ENCODE measurements around the gene COL23A1. TPM values are rescaled to one million over a fixed set of nuclear protein-coding genes. Genes with fewer than 3 reads are reported as not detected.

Gene COL23A1
- under 1 TPM; 0.59 to 0.75 TPM for polyA plus RNA-seq

DNA sequence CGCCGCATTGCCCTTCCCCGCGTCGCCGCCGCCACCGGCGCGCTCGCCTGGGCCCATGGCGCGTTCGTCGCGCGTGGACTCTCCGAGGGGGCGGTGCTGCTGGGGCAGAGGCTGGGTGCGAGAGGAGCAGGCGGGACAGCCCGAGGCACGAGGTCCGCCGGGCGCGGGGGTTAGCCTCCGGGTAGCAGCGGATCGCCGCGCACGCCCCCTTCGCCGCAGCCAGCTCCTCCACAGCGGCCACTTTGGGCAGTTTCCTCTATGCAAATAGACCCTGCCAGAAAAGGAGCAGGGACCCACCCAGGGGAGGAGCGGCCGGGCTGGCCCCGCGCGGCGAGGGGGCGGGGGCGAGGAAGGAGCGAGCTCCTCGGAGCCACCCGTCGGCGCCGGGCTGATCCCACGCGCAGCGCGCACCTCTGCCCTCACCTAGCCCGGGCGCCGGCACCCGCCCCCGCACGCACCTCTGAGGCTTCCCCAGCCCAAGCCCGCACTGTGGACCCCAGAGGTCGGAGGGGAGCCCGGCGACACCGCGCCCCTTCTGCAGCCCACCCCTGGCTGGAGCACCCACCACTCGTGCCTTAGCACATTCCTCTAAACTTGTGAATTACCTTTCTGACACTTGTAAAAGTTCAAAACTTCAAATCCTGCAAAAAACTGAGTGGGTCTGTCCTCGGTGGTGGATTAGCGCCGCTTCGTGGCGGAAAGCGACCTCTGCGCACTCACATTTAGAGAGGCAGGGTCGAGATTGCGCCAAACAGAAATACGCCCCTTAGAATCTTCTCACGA lies at the start of gene COL23A1:
Gene COL23A1, minus strand, starts transcription at position 253 of the 783 bp plus-strand sequence.
- Histone ChIP-seq H3K27ac (ENCODE audit: low read depth in 2 of 2, low read length in 1 of 2) (no peak within 1 kb of the TSS), H3K4me1 (ENCODE audit: control insufficient read depth in 2 of 2, insufficient read depth in 2 of 2, low read length in 1 of 2) (peaks cover 4 to 10% of the 10 kb centered on the region in 2 donors), H3K9me3 (ENCODE audit: control insufficient read depth in 2 of 2, insufficient read depth in 1 of 2, low read depth in 1 of 2, low read length in 1 of 2) (peaks cover 3% of the 10 kb centered on the region in 2 donors), H3K4me3 (ENCODE audit: low read depth in 1 of 2, low read length in 2 of 2) (peak within 1 kb of the TSS; percentile 34 to 44), H3K27me3 (ENCODE audit: control insufficient read depth in 1 of 2, insufficient read depth in 2 of 2, low read length in 2 of 2) (peaks cover 0 to 8% of the 10 kb centered on the region in 2 donors), H3K36me3 (ENCODE audit: control insufficient read depth in 2 of 2, insufficient read depth in 2 of 2, low read length in 1 of 2) (no peaks in the 10 kb centered on the region)
- 1 to 2% methylated on average over 59 to 78 of the region's 78 CpGs for WGBS, 2 donors

- Histone ChIP-seq H3K9me3 (ENCODE audit: control insufficient read depth in 2 of 2, insufficient read depth in 1 of 2, low read depth in 1 of 2, low read length in 1 of 2) (no peaks in the 10 kb centered on the region), H3K27me3 (ENCODE audit: control insufficient read depth in 1 of 2, insufficient read depth in 2 of 2, low read length in 2 of 2) (no peaks in the 10 kb centered on the region), H3K27ac (ENCODE audit: low read depth in 2 of 2, low read length in 1 of 2) (no peak overlapping the region), H3K4me1 (ENCODE audit: control insufficient read depth in 2 of 2, insufficient read depth in 2 of 2, low read length in 1 of 2) (peaks cover 0 to 2% of the 10 kb centered on the region in 2 donors), H3K4me3 (ENCODE audit: low read depth in 1 of 2, low read length in 2 of 2) (no peak overlapping the region), H3K36me3 (ENCODE audit: control insufficient read depth in 2 of 2, insufficient read depth in 2 of 2, low read length in 1 of 2) (no peaks in the 10 kb centered on the region)
- WGBS, 2 donors = 69 to 73% methylated on average over 9 of the region's 9 CpGs
Observed at GRCh38 chr5:178637356-178638074, 47.3 kb upstream of the COL23A1 start.

- Histone ChIP-seq H3K27ac (ENCODE audit: low read depth in 2 of 2, low read length in 1 of 2) (no peak overlapping the region), H3K4me1 (ENCODE audit: control insufficient read depth in 2 of 2, insufficient read depth in 2 of 2, low read length in 1 of 2) (peaks cover 0 to 3% of the 10 kb centered on the region in 2 donors), H3K4me3 (ENCODE audit: low read depth in 1 of 2, low read length in 2 of 2) (no peak overlapping the region), H3K36me3 (ENCODE audit: control insufficient read depth in 2 of 2, insufficient read depth in 2 of 2, low read length in 1 of 2) (no peaks in the 10 kb centered on the region), H3K27me3 (ENCODE audit: control insufficient read depth in 1 of 2, insufficient read depth in 2 of 2, low read length in 2 of 2) (no peaks in the 10 kb centered on the region), H3K9me3 (ENCODE audit: control insufficient read depth in 2 of 2, insufficient read depth in 1 of 2, low read depth in 1 of 2, low read length in 1 of 2) (no peaks in the 10 kb centered on the region)
- 37 to 42% methylated on average over 4 of the region's 4 CpGs for WGBS, 2 donors
Observed at GRCh38 chr5:178632285-178632684, 42.1 kb upstream of the COL23A1 start.

GRCh38 chr5:178630951-178631350 lies 40.8 kb upstream of the COL23A1 start:
- Histone ChIP-seq H3K4me3 (ENCODE audit: low read depth in 1 of 2, low read length in 2 of 2) (no peak overlapping the region), H3K36me3 (ENCODE audit: control insufficient read depth in 2 of 2, insufficient read depth in 2 of 2, low read length in 1 of 2) (no peaks in the 10 kb centered on the region), H3K4me1 (ENCODE audit: control insufficient read depth in 2 of 2, insufficient read depth in 2 of 2, low read length in 1 of 2) (peaks cover 0 to 3% of the 10 kb centered on the region in 2 donors), H3K27me3 (ENCODE audit: control insufficient read depth in 1 of 2, insufficient read depth in 2 of 2, low read length in 2 of 2) (no peaks in the 10 kb centered on the region), H3K27ac (ENCODE audit: low read depth in 2 of 2, low read length in 1 of 2) (no peak overlapping the region), H3K9me3 (ENCODE audit: control insufficient read depth in 2 of 2, insufficient read depth in 1 of 2, low read depth in 1 of 2, low read length in 1 of 2) (no peaks in the 10 kb centered on the region)
- WGBS, 2 donors = 40 to 52% methylated on average over 2 of the region's 2 CpGs

DNA sequence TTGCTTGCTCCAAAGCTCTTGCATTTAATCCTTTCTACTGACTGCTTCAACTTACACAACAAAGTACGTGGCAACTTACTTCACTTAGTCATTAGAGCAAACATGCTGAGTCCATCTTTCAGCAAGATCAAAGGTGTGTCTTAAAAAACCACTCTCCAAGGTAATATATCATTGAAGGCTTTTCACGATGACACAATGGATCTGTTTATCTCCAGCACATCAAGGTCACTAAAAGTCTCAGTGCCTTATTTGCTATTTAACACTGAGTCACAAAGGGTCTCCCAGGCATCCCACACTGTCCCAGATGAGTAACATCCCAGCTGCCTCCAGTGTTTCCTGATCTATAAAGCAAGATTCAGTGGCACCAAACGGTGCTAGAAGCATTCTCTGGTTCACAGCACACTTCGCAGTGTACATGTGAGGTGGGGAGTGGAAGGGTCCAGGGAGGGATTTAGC lies 40.3 kb upstream of the COL23A1 start:
- 28 to 30% methylated on average over 4 of the region's 4 CpGs for WGBS, 2 donors
- Histone ChIP-seq H3K27ac (ENCODE audit: low read depth in 2 of 2, low read length in 1 of 2) (no peak overlapping the region), H3K27me3 (ENCODE audit: control insufficient read depth in 1 of 2, insufficient read depth in 2 of 2, low read length in 2 of 2) (no peaks in the 10 kb centered on the region), H3K9me3 (ENCODE audit: control insufficient read depth in 2 of 2, insufficient read depth in 1 of 2, low read depth in 1 of 2, low read length in 1 of 2) (no peaks in the 10 kb centered on the region), H3K4me3 (ENCODE audit: low read depth in 1 of 2, low read length in 2 of 2) (no peak overlapping the region), H3K36me3 (ENCODE audit: control insufficient read depth in 2 of 2, insufficient read depth in 2 of 2, low read length in 1 of 2) (no peaks in the 10 kb centered on the region), H3K4me1 (ENCODE audit: control insufficient read depth in 2 of 2, insufficient read depth in 2 of 2, low read length in 1 of 2) (peaks cover 0 to 3% of the 10 kb centered on the region in 2 donors)

DNA sequence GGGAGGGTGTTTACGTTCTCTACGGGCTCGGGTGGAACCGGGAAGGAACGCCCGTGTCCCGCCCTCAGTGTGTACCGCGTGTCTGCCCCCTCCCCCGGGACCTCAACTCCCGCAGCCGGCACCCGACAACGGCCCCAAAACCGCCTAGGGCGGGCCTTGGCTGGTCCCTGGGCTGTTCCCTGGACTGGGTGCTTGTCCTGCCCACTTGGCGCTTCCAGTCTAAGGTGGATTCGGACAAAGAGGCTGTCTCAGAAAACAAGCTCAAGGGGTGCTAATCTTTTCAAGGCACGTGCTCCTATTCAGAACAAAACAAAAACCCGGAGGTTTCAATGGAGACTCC lies 37.0 kb upstream of the COL23A1 start:
- H3K36me3 ChIP-seq (ENCODE audit: control insufficient read depth in 2 of 2, insufficient read depth in 2 of 2, low read length in 1 of 2) = no peaks in the 10 kb centered on the region
- peak overlapping the region; percentile 55 to 94 for H3K4me3 ChIP-seq (ENCODE audit: low read depth in 1 of 2, low read length in 2 of 2)
- WGBS, 2 donors = 5% methylated on average over 18 to 20 of the region's 20 CpGs
- peak overlapping the region; percentile 82 to 98 for H3K27ac ChIP-seq (ENCODE audit: low read depth in 2 of 2, low read length in 1 of 2)
- peaks cover 0 to 3% of the 10 kb centered on the region in 2 donors for H3K4me1 ChIP-seq (ENCODE audit: control insufficient read depth in 2 of 2, insufficient read depth in 2 of 2, low read length in 1 of 2)
- no peaks in the 10 kb centered on the region for H3K27me3 ChIP-seq (ENCODE audit: control insufficient read depth in 1 of 2, insufficient read depth in 2 of 2, low read length in 2 of 2)
- no peaks in the 10 kb centered on the region for H3K9me3 ChIP-seq (ENCODE audit: control insufficient read depth in 2 of 2, insufficient read depth in 1 of 2, low read depth in 1 of 2, low read length in 1 of 2)

- Histone ChIP-seq H3K4me3 (ENCODE audit: low read depth in 1 of 2, low read length in 2 of 2) (peak within 1 kb of the TSS; percentile 93 to 94), H3K27ac (ENCODE audit: low read depth in 2 of 2, low read length in 1 of 2) (peak within 1 kb of the TSS; percentile 98 to 99), H3K27me3 (ENCODE audit: control insufficient read depth in 1 of 2, insufficient read depth in 2 of 2, low read length in 2 of 2) (no peaks in the 10 kb centered on the region), H3K4me1 (ENCODE audit: control insufficient read depth in 2 of 2, insufficient read depth in 2 of 2, low read length in 1 of 2) (peaks cover 0 to 3% of the 10 kb centered on the region in 2 donors), H3K36me3 (ENCODE audit: control insufficient read depth in 2 of 2, insufficient read depth in 2 of 2, low read length in 1 of 2) (no peaks in the 10 kb centered on the region), H3K9me3 (ENCODE audit: control insufficient read depth in 2 of 2, insufficient read depth in 1 of 2, low read depth in 1 of 2, low read length in 1 of 2) (no peaks in the 10 kb centered on the region)
- whole genome bisulfite sequencing, 2 donors = 0% methylated on average over 74 to 78 of the region's 79 CpGs
Observed at GRCh38 chr5:178626484-178627258, 36.5 kb upstream of the COL23A1 start, which contains the start of gene CLK4. TSS of gene CLK4 (minus strand) at chr5:178627050. CDS start at chr5:178623416, 3,634 bp downstream.

GRCh38 chr5:178625679-178626483 lies 35.7 kb upstream of the COL23A1 start:
- Histone ChIP-seq H3K9me3 (ENCODE audit: control insufficient read depth in 2 of 2, insufficient read depth in 1 of 2, low read depth in 1 of 2, low read length in 1 of 2) (no peaks in the 10 kb centered on the region), H3K27me3 (ENCODE audit: control insufficient read depth in 1 of 2, insufficient read depth in 2 of 2, low read length in 2 of 2) (no peaks in the 10 kb centered on the region), H3K27ac (ENCODE audit: low read depth in 2 of 2, low read length in 1 of 2) (peak overlapping the region; percentile 98 to 99), H3K4me3 (ENCODE audit: low read depth in 1 of 2, low read length in 2 of 2) (peak overlapping the region; percentile 93 to 94), H3K36me3 (ENCODE audit: control insufficient read depth in 2 of 2, insufficient read depth in 2 of 2, low read length in 1 of 2) (no peaks in the 10 kb centered on the region), H3K4me1 (ENCODE audit: control insufficient read depth in 2 of 2, insufficient read depth in 2 of 2, low read length in 1 of 2) (peaks cover 0 to 3% of the 10 kb centered on the region in 2 donors)
- whole genome bisulfite sequencing, 2 donors = 0 to 1% methylated on average over 23 of the region's 23 CpGs
